ENCODE measurements around the gene PCGF5.

- TF ChIP-seq, protein P1, sequence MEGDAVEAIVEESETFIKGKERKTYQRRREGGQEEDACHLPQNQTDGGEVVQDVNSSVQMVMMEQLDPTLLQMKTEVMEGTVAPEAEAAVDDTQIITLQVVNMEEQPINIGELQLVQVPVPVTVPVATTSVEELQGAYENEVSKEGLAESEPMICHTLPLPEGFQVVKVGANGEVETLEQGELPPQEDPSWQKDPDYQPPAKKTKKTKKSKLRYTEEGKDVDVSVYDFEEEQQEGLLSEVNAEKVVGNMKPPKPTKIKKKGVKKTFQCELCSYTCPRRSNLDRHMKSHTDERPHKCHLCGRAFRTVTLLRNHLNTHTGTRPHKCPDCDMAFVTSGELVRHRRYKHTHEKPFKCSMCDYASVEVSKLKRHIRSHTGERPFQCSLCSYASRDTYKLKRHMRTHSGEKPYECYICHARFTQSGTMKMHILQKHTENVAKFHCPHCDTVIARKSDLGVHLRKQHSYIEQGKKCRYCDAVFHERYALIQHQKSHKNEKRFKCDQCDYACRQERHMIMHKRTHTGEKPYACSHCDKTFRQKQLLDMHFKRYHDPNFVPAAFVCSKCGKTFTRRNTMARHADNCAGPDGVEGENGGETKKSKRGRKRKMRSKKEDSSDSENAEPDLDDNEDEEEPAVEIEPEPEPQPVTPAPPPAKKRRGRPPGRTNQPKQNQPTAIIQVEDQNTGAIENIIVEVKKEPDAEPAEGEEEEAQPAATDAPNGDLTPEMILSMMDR (IDR thresholded peaks at IDR 0.05; ENCODE audit: low read depth, low read length), result no peak
- no peak for TF ChIP-seq EZH2phosphoT487 (IDR thresholded peaks at IDR 0.05; ENCODE audit: low read depth)
These were observed 33.3 kb upstream of the PCGF5 start for GRCh38 chr10:91187156-91187555.

All from OCI-LY3 (cell line).